Measurements from ENCODE around the gene KNOP1. TPM values are rescaled to one million over a fixed set of nuclear protein-coding genes. Genes with fewer than 3 reads are reported as not detected.
A peak's percentile ranks its signal among the peaks of the same experiment; 100 is the strongest.

Gene KNOP1
- total and polyA plus RNA-seq, 2 donors (not counting 3 experiments of a cell fraction or from before 2014, with no cell fraction given): 6.7 to 33.5 TPM

GRCh38 chr16:19694989-19695388 is 23.0 kb downstream of the KNOP1 start:
- intact Hi-C loops (cut with micrococcal nuclease) (loop anchor here (10.0 kb wide), 1 partner anchor 90 kb away; no protein-coding TSS in a partner anchor), dilution Hi-C loops (cut with MboI; ENCODE audit: extremely low pct_ligation_motif_present, low sequenced_read_pairs) (no loop called here)
- TF ChIP-seq POLR2AphosphoS5 (IDR thresholded peaks at IDR 0.05; ENCODE audit: insufficient read depth, low read depth, low read length) (no peak), GATA2 (IDR thresholded peaks at IDR 0.05; ENCODE audit: insufficient read depth, insufficient read length, low read depth, low read length) (no peak)
- TF ChIP-seq, protein P1, sequence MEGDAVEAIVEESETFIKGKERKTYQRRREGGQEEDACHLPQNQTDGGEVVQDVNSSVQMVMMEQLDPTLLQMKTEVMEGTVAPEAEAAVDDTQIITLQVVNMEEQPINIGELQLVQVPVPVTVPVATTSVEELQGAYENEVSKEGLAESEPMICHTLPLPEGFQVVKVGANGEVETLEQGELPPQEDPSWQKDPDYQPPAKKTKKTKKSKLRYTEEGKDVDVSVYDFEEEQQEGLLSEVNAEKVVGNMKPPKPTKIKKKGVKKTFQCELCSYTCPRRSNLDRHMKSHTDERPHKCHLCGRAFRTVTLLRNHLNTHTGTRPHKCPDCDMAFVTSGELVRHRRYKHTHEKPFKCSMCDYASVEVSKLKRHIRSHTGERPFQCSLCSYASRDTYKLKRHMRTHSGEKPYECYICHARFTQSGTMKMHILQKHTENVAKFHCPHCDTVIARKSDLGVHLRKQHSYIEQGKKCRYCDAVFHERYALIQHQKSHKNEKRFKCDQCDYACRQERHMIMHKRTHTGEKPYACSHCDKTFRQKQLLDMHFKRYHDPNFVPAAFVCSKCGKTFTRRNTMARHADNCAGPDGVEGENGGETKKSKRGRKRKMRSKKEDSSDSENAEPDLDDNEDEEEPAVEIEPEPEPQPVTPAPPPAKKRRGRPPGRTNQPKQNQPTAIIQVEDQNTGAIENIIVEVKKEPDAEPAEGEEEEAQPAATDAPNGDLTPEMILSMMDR (IDR thresholded peaks at IDR 0.05; ENCODE audit: extremely low read depth in 1 of 2, insufficient read depth in 1 of 2, low read depth in 1 of 2, low read length in 2 of 2): no peak
- DNase-seq (ENCODE audit: low read depth, low spot score) (no peak), FAIRE-seq (no peak)
- Histone ChIP-seq H3K4me3 (replicated peaks in 1 of 3; ENCODE audit: insufficient read depth in 1 of 3, low read depth in 1 of 3, low read length in 3 of 3) (no peak overlapping the region), H3K9me3 (replicated peaks; ENCODE audit: control insufficient read depth, insufficient read depth, low read length) (no peaks in the 10 kb centered on the region), H3K36me3 (ENCODE audit: control insufficient read depth in 2 of 2, extremely low read depth in 1 of 2, insufficient read depth in 2 of 2, low read length in 2 of 2) (peaks cover 7 to 19% of the 10 kb centered on the region in 2 experiments), H3K9me1 (replicated peaks; ENCODE audit: control insufficient read depth, extremely low read depth, insufficient read depth, low read length) (no peaks in the 10 kb centered on the region), H3K79me2 (ENCODE audit: control insufficient read depth, insufficient read depth, low read length) (no peaks in the 10 kb centered on the region), H3K27me3 (ENCODE audit: control insufficient read depth in 2 of 2, insufficient read depth in 2 of 2, low read length in 2 of 2) (no peaks in the 10 kb centered on the region), H4K20me1 (replicated peaks; ENCODE audit: control insufficient read depth, extremely low read depth, insufficient read depth, low read length) (no peaks in the 10 kb centered on the region), H3K9ac (replicated peaks; ENCODE audit: extremely low read depth, insufficient read depth, low read length) (no peak overlapping the region), H2AFZ (ENCODE audit: low read depth, low read length) (no peak overlapping the region), H3K27ac (ENCODE audit: insufficient read depth, low read depth, low read length) (no peak overlapping the region), H3K4me2 (ENCODE audit: insufficient read depth, low read length) (no peak overlapping the region), H3K4me1 (ENCODE audit: control insufficient read depth, extremely low read depth, insufficient read depth, low read length) (peaks cover 10% of the 10 kb centered on the region)
- ChIA-PET POLR2A (no interaction called here), CTCF (interaction anchor here (0.7 to 2.7 kb wide), 4 partner anchors 14 to 189 kb away, joined by 3 to 11 read pairs (median 6); no protein-coding TSS in a partner anchor)
- BruUV-seq (replicated peaks): no TSS peak

DNA sequence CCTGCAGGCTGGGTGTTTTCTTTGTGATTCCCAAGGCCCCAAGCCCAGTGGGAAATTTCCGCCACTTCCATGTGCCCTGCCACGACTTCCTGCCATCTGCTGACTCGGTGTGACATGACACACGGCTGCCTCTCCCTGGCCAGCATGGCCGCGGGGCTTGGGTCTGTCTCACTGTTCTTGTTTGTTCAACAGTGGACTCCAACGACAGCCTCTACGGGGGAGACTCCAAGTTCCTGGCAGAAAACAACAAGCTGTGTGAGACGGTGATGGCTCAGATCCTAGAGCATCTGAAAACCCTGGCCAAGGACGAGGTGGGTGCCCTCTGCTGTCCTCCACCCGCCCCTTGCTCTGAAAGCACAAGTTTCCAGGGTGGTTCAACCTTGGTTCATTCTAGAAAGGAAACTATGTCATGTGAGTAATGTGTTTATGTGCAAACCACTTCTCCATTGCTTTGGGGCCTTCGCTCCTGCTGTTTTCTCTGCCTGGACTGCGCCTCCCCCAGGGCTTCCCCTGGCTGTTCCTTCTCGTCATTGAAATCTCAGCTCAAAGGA is 26.8 kb downstream of the KNOP1 start:
- ChIA-PET CTCF (interaction anchor here (1.4 kb wide), 1 partner anchor 196 kb away, joined by 3 read pairs; no protein-coding TSS in a partner anchor), POLR2A (no interaction called here)
- H3K27ac ChIP-seq (ENCODE audit: insufficient read depth, low read depth, low read length): no peak overlapping the region
- intact Hi-C loops (cut with micrococcal nuclease): loop anchor here (10.0 kb wide), 1 partner anchor 86 kb away; no protein-coding TSS in a partner anchor
- H3K4me2 ChIP-seq (ENCODE audit: insufficient read depth, low read length): no peak overlapping the region
- H3K9me1 ChIP-seq (replicated peaks; ENCODE audit: control insufficient read depth, extremely low read depth, insufficient read depth, low read length): no peaks in the 10 kb centered on the region
- TF ChIP-seq MAX (IDR thresholded peaks at IDR 0.05; ENCODE audit: insufficient read depth, insufficient read length) (no peak), GATA2 (IDR thresholded peaks at IDR 0.05; ENCODE audit: insufficient read depth, insufficient read length, low read depth, low read length) (no peak), MYC (IDR thresholded peaks at IDR 0.05; ENCODE audit: low read depth, low read length) (no peak), POLR2AphosphoS5 (IDR thresholded peaks at IDR 0.05; ENCODE audit: insufficient read depth, low read depth, low read length) (no peak), FOS (IDR thresholded peaks at IDR 0.05; ENCODE audit: borderline replicate concordance, insufficient read depth, low read length) (no peak), POLR2A (IDR thresholded peaks at IDR 0.05; ENCODE audit: low read depth, low read length) (no peak), EZH2 (IDR thresholded peaks at IDR 0.05; ENCODE audit: borderline replicate concordance, low read depth, low read length, severe bottlenecking) (no peak)
- TF ChIP-seq, protein P1 (IDR thresholded peaks at IDR 0.05; ENCODE audit: extremely low read depth in 1 of 2, insufficient read depth in 1 of 2, low read depth in 1 of 2, low read length in 2 of 2): no peak
- peaks cover 3% of the 10 kb centered on the region for H3K4me1 ChIP-seq (ENCODE audit: control insufficient read depth, extremely low read depth, insufficient read depth, low read length)
- FAIRE-seq (no peak), DNase-seq (ENCODE audit: low read depth, low spot score) (peak; percentile 25)
- H3K4me3 ChIP-seq (replicated peaks in 1 of 3; ENCODE audit: insufficient read depth in 1 of 3, low read depth in 1 of 3, low read length in 3 of 3): no peak overlapping the region
- no peak overlapping the region for H3K9ac ChIP-seq (replicated peaks; ENCODE audit: extremely low read depth, insufficient read depth, low read length)
- H3K9me3 ChIP-seq (replicated peaks; ENCODE audit: control insufficient read depth, insufficient read depth, low read length): no peaks in the 10 kb centered on the region
- H3K27me3 ChIP-seq (ENCODE audit: control insufficient read depth in 2 of 2, insufficient read depth in 2 of 2, low read length in 2 of 2): no peaks in the 10 kb centered on the region
- BruUV-seq (replicated peaks): no TSS peak
- no peaks in the 10 kb centered on the region for H3K79me2 ChIP-seq (ENCODE audit: control insufficient read depth, insufficient read depth, low read length)
- peaks cover 4 to 8% of the 10 kb centered on the region in 2 experiments for H3K36me3 ChIP-seq (ENCODE audit: control insufficient read depth in 2 of 2, extremely low read depth in 1 of 2, insufficient read depth in 2 of 2, low read length in 2 of 2)
- no peak overlapping the region for H2AFZ ChIP-seq (ENCODE audit: low read depth, low read length)
- no peaks in the 10 kb centered on the region for H4K20me1 ChIP-seq (replicated peaks; ENCODE audit: control insufficient read depth, extremely low read depth, insufficient read depth, low read length)
- dilution Hi-C loops (cut with MboI; ENCODE audit: extremely low pct_ligation_motif_present, low sequenced_read_pairs): no loop called here

All from endothelial cell of umbilical vein (primary cell).